Measurements from ENCODE around the gene RBM41.
"Not testable (repeated sequence)": the region's sequence is repeated elsewhere in the genome, so short reads cannot be mapped to it uniquely, and the experiment has no call there.

The RBM41 gene

GRCh38 chrX:107118322-107119147, at the start of gene RBM41:
Gene RBM41, minus strand, starts transcription at chrX:107118822. Its CDS starts 49 bp downstream, at chrX:107118773.
- DNase-seq (ENCODE audit: low spot score) = peak; percentile 66

GRCh38 chrX:107168257-107168656, 49.6 kb upstream of the RBM41 start:
- DNase-seq (ENCODE audit: low spot score) = no peak

GRCh38 chrX:107167163-107167921, 48.7 kb upstream of the RBM41 start:
- no peak for DNase-seq (ENCODE audit: low spot score)

GRCh38 chrX:107157618-107158017, 39.0 kb upstream of the RBM41 start:
- DNase-seq (ENCODE audit: low spot score) = not testable (repeated sequence)

DNA sequence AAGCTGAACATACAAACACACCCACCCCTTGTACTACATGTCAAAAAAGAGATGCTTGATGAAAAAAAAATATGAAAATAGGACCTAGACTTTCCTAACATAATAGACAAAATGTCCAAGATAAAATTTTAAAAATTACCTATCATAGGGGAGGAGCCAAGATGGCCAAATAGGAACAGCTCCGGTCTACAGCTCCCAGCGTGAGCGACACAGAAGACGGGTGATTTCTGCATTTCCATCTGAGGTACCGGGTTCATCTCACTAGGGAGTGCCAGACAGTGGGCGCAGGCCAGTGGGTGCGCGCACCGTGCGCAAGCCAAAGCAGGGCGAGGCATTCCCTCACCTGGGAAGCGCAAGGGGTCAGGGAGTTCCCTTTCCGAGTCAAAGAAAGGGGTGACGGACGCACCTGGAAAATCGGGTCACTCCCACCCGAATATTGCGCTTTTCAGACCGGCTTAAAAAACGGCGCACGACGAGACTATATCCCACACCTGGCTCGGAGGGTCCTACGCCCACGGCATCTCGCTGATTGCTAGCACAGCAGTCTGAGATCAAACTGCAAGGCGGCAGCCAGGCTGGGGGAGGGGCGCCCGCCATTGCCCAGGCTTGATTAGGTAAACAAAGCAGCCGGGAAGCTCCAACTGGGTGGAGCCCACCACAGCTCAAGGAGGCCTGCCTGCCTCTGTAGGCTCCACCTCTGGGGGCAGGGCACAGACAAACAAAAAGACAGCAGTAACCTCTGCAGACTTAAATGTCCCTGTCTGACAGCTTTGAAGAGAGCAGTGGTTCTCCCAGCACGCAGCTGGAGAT, 37.2 kb upstream of the RBM41 start:
- not testable (repeated sequence) for DNase-seq (ENCODE audit: low spot score)

- DNase-seq (ENCODE audit: low spot score) = no peak
Measured at GRCh38 chrX:107154787-107155620, 36.4 kb upstream of the RBM41 start.

DNA sequence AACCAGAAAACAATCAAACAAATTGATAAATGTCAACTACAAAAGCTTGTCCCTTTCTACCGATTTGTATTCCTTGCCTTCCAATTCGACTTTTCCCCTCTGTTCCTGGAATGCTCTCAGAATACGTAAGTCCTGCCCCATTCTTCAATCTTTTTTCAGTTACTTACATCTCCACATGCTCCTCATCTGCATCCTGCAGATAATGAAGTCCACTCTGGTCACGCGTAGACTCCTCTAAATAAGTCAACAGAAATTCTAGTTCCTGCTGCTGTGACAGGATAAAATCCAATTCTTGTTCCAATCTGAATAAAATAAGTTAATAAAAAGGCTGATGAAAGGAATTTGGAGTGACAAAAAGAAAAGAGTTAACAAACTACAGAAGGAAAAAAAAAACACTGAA, 34.4 kb upstream of the RBM41 start:
- no peak for DNase-seq (ENCODE audit: low spot score)

- DNase-seq (ENCODE audit: low spot score) = no peak
Measured at GRCh38 chrX:107146670-107147069, 28.0 kb upstream of the RBM41 start.

DNA sequence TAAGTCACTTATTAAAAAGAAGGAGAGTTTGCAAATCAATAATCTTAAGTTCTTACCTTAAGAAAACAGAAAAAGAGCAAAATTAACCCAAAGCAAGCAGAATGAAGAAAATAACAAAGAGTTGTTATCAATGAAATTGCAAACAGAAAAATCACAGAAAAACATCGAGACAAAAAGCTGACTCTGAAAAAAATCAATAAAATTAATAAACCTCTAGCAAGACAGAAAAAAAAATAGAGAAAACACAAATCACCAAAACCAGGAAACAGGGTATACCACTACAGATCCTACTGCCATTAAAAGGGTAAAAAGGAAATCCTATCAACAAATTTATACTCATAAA, 17.3 kb upstream of the RBM41 start:
- DNase-seq (ENCODE audit: low spot score) = no peak

DNA sequence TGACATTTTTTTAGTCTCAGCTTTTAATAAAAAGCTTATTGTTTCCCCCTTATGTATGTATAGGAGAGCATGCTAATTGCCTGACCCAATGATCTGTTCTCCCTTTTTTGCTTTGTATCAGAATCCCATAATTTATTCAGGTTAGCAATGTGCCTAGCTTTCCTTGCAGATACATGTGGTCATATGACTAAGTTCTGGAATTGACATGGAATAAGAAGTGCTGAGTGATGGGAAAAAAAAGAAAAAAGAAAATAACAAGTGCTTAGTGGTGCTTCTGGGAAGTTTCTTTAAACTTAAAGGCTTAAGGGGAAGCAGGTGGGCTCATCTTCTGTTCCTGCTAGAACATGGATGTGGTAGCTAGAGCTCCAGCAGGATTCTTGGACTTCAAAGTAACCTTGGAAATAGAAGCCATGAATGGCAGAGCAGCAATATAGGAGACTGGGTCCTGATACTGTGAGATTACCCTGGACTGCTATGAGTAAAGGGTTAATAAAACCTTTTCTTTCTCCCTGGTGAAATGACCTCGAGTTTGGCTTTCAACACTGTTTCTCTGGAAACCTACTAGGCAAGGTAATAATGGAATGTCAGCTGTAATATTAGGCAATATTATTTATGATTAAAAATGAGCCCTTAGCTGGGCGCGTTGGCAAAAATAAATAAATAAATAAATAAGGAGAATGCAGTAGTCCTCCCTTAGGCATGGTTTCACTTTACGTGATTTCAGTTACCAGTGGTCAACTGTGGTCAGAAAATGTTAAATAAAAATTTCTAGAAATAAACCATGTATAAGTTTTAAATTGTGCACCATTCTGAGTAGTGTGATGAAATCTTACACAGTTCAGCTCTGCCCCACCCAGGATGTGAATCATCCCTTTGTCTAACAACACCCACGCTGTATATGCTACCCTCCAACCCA, 16.7 kb upstream of the RBM41 start:
- no peak for DNase-seq (ENCODE audit: low spot score)

DNA sequence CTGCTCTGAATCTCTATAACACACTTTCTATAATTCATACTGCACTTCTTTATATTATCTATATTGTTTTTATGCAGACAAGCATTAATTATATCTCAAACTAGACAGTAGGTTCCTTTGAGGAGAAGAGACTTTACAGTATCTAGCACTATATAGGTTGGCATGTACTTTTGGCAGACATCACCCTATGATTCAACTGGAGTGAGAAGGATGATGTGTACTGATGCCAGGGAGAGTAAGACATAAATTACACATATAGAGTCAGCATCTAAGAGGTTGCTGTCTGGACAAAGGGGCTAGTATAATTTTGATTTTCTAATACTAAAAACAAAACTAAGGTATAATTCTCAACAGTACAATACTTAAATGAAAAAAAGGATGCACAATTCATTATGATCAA, 5.1 kb upstream of the RBM41 start:
- no peak for DNase-seq (ENCODE audit: low spot score)

- DNase-seq (ENCODE audit: low spot score) = no peak
Measured at GRCh38 chrX:107119283-107119682, 661 bp upstream of the RBM41 start.

- DNase-seq (ENCODE audit: low spot score) = no peak
Measured at GRCh38 chrX:107117993-107118321, 665 bp downstream of the RBM41 start.

- no peak for DNase-seq (ENCODE audit: low spot score)
Measured at GRCh38 chrX:107107459-107107858, 11.2 kb downstream of the RBM41 start.

DNA sequence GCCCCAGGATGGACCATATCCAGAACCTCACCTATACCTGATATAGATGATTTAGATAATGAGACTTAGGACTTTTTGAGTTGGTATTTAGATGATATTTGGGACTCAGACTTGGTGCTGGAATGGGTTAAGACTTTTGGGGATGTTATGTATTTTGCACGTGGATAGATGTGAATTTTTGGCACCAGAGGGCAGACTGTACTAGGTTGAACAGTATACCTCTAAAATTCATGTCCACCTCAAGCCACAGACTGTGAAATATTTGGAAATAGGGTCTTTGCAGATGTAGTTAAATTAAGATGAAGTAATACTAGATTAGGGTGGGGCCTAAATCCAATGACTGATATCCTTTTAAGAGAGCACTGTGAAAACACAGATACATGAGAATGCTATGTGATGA, 15.6 kb downstream of the RBM41 start:
- DNase-seq (ENCODE audit: low spot score) = no peak

DNA sequence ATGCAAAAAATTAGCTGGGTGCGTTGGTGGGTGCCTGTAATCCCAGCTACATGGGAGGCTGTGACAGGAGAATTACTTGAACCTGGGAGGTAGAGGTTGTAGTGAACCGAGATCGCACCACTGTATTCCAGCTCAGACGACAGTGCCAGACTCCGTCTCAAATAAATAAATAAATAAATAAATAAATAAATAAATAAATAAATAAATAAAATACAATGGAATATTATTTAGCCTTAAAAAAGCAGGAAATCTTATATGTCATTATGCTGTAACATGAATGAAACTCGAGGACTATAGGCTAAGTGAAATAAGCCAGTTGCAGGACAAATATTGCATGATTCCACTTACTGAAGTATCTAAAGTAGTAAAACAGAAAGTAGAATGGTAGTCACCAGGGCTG, 42.5 kb downstream of the RBM41 start:
- DNase-seq (ENCODE audit: low spot score) = no peak

DNA sequence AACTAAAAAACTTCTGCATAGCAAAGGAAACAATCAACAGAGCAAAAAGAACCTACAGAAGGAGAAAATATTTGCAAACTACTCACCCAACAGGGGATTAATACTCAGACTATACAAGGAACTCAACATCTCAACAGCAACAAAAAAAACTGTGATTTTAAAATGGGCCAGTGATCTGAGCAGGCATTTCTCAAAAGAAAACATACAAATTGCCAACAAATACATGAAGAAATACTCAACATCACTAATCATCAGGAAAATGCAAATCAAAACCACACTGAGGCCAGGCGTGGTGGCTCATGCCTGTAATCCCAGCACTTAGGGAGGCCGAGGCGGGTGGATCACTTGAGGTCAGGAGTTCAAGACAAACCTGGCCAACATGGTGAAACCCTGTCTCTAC, 60.9 kb downstream of the RBM41 start:
- DNase-seq (ENCODE audit: low spot score) = not testable (repeated sequence)

DNA sequence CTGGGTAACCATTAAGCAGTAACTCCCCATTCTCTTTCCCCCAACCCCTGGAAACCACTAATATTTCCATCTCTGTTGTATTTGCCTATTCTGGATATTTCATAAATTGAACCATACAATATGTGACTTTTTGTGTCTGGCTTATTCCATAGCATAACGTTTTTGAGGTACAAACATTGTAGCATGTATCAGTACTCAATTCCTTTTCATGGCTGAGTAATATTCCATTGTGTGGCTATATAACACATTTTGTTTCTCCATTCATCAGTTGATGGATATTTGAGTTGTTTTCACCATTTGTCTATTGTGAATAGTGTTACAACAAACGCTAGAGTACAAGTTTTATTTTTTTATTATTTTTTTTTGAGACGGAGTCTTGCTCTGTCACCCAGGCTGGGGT, 63.6 kb downstream of the RBM41 start:
- no peak for DNase-seq (ENCODE audit: low spot score)

- no peak for DNase-seq (ENCODE audit: low spot score)
Measured at GRCh38 chrX:107050195-107050709, 68.4 kb downstream of the RBM41 start.

GRCh38 chrX:107047622-107048021, 71.0 kb downstream of the RBM41 start:
- DNase-seq (ENCODE audit: low spot score) = no peak

DNA sequence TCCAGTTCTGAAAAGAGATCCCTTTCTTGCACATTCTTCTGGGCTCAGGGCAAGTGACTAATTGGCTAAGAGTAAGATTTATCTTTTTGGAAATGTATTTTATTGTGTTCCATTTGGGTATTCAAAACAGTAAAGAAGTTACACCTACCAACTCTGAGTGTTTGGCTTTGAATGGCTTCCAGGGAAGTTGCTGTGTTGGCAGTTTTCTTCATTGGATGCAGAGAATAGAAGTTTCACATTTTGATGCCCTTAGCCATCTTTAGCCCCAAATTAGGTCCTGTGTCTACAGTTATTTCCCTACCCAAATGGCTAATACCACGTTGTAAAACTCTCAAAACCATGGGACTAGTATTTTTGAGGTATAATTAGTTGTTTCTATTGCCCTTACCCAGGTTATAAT, 88.9 kb downstream of the RBM41 start:
- no peak for DNase-seq (ENCODE audit: low spot score)
